SKM-1 treated with dmso at 0.1 percent for 144 hours (cell line): ENCODE results near the gene SCFD1.
"Not testable (repeated sequence)": the region's sequence is repeated elsewhere in the genome, so short reads cannot be mapped to it uniquely, and the experiment has no call there.

Experiments used
- DNase-seq: peaks from one replicate; lab custom pipeline; 2025; ENCODE audit not compliant: unreplicated experiment; lab: John Stamatoyannopoulos, UW

SCFD1 gene

DNA sequence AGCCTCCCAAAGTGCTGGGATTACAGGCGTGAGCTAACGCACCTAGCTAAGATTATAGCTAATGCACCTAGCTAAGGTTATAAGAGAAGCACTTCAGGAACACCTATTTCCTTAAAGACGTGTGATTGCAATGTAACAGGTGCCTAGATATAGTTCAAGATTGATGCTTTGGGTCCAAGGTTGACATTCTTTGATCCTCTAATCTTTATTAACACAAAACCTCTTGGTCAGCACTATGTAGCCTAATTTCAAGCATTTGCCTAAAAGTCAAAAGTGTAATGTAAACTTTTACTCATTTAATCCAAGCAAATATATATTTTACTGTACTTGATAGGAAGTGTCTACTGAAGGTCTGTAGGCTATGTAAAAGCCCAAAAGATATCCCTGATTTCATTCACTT, 36.5 kb downstream of the SCFD1 start:
- no peak for DNase-seq

DNA sequence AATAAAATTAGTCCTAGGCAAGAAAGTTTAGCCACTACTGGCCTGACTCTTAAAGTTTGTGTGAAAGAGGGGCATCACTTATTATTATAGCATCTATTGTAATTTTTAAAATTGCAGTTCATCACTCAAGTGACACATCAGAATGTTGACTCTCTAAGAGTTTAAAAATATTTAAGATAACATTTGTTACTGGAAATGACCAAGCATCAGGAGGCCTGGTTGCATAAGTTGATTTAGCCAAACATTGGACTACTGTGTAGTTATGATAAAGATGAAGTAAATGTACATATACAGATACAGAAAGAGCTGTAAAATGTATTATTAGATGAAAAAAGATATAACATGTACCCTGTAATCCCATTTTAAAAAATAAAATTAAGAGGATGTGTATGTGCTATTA, 47.5 kb downstream of the SCFD1 start:
- no peak for DNase-seq

DNA sequence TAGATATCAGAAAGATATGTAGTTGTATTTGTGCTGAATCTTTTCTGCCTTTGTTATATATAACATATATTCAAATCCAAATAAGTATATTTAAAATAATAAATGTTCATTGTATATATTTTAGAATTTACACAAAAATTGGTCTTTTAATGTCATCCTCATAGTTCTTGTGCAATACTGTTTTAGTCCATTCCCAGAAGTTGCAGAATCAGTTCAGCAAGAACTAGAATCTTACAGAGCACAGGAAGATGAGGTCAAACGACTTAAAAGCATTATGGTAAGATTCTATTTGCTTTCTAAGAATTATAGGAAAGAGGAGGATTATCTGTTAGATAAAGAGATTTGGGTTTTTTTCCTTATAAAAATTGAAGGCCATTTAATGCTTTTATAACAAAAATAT, 51.0 kb downstream of the SCFD1 start:
- no peak for DNase-seq

DNA sequence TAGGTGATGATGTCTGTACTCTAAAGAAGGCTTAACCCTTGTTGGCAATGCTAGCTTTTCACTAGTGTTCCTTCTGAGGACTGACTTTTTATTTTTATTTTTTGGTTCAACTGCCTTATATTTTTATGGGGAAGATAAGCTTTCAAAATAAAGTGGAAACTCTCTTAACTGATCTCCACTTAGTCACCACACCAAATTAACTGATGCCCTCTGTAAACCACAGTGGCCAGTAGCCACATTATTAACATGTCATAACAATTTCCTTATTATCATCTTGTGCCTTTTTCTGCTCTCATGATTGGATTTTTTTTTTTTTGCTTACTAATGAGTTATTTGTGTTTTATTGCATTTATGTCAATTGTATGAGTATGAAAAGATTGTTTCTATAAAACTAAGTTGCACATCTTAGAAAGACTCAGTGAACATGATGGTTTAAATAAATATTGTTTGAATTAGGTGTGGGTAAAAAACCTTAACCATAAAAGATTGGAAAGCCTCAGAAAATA, 56.9 kb downstream of the SCFD1 start:
- no peak for DNase-seq

DNA sequence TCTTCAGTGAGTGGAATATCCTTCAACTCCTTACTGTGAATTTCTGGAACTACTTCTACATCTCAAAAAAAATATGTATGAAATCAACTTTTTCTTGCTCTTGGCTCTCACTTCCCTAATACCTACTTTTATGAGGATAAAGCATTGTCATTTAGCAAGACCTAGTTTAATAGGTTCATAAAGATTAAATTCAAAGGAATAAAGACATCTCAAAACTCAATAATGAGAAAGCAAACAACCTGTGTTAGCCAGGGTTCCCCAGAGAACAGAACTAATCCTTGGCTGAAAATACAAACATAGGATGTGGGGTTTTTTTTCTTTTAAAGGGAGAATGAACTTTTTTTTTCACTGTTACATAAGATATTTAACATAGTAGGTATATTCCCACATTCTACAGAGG, 57.9 kb downstream of the SCFD1 start:
- no peak for DNase-seq

DNA sequence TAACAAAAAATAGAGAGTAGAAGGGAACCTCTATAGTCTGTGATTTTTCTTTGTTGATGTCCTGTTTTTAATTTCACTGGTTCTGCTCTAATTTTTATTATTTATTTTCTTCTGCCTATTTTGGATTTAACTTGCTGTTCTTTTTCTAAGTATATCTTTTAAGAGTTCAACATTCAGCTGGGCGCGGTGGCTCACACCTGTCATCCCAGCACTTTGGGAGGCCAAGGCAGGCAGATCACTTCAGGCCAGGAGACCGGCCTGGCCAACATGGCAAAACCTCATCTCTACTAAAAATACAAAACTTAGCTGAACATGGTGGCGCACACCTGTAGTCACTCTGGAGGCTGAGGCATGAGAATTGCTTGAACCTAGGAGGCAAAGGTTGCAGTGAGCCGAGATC, 58.7 kb downstream of the SCFD1 start:
- not testable (repeated sequence) for DNase-seq

DNA sequence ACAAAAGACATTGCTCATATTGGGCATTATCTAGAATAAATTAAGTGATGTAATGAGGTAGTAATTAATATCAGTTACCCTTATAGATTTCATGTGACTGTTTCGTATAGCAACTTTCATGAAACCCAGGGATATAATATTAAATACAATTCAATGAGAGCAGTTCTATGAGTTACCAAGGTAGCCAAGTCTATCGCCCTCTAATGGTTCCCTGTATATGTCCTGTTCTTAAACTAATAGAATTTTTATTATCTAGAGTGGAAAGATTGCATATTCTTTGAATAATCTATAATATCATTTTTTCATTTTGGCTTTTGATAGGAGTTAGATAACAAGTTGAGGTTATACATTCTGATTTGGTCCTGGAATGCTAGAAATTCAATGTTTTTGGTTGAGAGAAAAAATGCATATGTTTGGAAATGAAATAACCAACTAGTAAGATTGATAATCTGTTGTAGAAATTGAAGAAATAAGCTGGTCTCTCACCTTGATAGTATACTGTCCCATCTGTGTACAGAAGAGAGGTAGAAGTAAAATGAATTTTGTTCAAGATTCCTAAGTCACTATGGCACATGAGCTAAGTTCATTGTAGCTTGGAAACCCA, 59.7 kb downstream of the SCFD1 start:
- DNase-seq = no peak

DNA sequence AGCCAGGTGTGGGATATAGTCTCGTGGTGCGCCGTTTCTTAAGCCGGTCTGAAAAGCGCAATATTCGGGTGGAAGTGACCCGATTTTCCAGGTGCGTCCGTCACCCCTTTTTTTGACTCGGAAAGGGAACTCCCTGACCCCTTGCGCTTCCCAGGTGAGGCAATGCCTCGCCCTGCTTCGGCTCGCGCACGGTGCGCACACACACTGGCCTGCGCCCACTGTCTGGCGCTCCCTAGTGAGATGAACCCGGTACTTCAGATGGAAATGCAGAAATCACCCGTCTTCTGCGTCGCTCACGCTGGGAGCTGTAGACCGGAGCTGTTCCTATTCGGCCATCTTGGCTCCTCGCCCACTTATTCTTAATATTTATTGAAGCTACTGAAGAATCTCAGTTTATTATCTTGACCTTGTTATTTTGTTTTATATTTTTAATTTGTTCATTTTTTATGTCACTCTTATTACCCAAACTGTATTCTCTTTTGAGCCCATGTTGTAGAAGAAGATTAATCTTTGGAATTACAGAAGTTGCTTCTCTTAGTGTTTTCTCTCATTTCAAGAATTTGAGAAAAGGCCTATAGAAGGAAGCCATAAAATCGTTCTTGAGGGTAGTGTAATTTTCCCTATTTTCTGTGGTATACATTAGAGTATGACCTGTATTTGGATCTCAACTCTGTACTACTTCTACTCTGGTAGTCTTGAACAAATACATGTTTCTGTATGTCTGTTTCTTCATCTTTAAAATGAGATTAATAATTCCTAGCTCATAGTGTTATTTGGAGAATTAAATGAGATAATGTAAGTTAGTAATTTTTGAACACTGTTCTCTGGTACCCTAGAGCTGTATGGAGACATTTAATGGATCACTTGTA, 68.6 kb downstream of the SCFD1 start:
- DNase-seq = not testable (repeated sequence)

DNA sequence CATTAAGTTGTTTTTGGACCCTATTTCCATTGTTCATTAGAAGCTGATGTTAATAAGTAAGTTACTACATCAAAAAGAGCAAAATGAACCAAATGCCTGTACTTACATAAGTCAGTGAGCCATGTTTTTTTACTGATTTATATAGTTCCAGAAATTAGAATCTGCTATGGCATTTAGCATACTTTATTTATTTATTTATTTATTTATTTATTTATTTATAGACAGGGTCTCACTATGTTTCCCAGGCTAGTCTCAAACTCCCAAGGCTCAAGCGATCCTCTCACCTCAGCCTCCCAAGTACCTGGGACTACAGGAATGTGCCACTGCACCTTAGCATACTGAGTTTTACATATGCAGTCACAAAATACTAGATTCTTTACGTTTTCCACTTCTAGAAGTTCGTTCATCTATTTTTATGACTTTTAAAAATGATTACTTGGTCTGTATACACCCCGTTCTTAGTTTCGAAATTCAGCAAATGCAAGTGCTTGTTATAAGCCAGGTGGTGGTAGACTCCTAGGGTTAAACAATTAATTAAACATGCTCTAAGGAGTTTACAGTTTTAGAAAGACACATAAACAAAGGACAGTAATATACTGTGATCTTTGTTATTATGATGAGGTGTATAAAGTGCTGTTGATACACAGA, 69.8 kb downstream of the SCFD1 start:
- no peak for DNase-seq

DNA sequence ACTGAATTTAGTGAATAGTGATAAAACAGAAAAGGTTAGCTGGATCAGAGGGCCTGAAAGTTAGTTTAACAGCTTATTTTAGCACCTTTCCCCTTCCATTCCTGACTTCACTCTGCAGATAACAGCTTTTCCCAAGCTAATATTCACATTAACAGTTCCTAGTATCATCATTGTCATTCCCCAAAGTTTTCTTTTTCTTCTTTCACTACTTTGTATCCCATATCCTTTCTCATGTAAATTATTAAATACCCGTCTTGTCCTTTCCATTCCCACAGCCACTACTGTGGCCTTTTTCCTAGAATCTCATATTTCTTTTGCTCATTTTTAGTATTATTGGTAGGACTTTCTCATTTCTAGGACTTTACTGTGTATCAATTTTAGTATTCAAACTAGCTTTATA, 70.5 kb downstream of the SCFD1 start:
- no peak for DNase-seq

DNA sequence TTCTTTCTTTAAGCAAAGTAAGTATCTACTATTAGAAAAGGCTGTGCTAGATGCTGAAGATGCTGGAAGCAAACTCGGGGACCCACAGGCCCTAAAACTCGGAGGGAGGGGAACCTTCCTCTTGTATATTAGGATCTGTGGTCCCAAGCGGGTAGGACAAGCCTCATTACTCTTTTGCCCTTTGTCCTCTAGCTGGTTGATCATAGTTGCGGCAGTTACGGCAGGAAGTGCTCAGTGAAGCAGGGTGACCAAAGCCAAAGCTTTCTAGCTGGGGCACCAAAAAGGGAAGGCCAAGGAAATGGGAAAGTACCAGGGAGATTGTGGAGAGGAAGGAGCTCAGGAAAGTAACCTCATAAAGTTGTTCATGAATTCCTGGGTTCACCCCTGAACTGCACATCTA, 76.3 kb downstream of the SCFD1 start:
- no peak for DNase-seq

DNA sequence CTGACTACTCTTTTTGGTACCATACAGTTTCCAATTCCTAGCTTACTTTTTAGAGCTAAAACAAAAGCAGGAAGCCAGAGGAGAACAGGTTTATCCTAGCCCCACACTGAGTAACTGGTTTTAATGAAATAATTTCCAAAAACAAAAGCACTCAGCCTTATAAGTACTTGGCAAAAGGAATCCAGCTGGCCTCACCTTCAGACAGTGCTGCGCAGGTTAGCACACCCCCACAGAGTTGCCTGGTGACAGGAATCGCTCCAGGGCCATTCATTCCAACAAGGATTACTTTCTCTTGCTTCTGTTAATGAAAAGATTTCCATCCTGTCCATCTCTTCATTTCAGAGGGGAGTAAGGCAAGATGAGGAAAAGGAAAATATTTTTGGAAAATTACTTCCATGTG, 84.6 kb downstream of the SCFD1 start:
- no peak for DNase-seq

DNA sequence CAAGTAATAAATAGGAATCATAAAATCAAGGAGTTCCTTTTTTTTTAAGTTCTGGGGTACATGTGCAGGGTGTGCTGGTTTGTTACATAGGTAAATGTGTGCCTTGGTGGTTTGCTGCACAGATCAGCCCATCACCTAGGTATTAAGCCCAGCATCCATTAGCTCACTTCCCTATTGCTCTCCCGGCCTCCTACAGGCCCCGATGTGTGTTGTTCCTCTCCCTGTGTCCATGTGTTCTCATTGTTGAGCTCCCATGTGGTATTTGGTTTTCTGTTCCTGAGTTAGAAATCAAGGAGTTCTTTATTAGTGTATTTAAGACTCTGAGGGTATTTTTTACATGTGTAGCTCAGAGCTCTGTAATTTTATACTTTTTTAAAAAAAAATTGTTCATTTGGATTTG, 86.0 kb downstream of the SCFD1 start:
- DNase-seq = no peak

DNA sequence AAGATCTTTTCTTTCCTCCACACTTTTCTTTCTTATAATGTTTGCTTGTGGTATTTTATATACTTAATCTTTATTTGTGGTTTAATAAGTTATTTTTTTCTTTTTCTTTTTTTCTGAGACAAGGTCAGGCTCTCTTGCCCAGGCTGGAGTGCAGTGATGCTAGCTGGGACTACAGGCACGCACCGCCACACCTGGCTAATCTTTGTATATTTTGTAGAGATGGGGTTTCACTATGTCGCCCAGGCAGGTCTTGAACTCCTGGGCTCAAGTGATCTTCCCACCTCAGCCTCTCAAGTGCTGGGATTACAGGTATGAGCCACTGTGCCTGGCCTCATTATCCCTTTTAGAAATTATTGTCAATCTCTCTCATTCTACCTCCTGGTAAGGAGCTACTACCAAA, 87.1 kb downstream of the SCFD1 start:
- no peak for DNase-seq

DNA sequence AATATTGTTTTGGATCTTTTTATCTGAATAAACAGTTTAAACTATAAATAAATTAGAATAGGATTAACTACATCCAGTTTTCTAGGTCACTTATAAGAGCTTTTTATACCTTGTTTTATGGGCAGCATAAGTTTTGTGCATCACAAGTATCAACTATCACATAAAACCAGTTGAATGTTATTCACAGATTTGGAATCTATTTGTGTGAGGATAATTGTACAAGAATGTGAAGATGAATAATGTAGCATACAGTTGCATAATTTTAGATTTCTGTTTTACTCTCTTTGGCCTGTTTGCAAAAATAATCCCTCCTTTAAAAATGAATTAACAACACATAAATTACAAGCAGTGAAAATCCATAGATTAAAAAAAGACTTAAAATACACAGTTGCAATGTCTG, 88.8 kb downstream of the SCFD1 start:
- no peak for DNase-seq

DNA sequence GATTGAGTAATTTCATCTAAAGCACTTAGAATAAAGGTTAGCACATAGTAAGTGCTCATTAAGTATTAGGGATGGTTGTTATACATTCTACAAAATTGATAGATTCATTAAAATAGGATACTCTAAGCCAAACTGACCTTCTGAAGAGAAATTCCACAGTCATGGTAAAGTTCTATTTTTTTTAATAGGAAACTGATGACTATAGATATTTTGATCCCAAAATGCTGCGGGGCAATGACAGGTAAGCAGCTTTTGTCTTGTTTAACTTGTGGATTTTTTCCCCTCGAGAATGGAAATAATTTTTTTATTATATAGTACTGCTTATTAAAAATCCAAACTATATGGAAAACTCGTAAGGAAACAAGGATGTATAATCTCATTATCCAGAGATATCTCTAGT, 97.0 kb downstream of the SCFD1 start:
- DNase-seq = no peak

DNA sequence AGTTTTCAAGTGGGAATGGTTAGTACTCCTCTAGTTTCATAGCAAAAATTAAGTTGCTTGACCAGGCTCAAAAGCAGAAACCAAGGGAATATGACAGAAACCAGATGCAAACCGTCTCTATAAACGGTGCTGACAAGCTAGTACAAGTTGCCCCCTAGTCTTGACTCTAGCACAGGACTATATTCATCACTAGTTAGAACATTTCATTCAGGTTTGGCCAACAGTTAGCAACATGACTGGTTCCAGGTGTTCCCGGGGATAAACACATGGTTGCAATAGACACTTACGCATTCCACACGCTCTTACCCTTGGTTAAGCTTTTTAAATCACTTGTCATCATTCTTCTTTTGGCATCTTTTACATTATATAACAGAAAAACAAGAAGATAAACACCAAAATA, 103.6 kb downstream of the SCFD1 start:
- DNase-seq = no peak

DNA sequence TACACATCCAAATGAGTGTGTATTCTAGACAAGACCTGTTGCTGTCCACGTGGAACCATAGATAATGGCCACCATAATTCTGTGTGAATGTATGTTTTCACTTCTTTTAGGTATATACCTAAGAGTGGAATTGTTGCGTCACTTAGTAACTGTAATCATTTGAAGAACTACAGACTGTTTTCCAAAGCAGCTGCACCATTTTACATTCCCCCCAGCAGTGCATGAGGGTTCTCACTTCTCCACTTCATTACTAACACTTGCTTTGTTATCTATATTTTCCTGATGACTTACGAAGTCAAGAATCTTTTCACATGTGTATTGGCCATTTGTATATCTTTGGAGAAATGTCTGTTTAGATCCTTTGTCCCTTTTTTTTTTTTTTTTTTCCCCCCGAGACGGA, 106.4 kb downstream of the SCFD1 start:
- no peak for DNase-seq

DNA sequence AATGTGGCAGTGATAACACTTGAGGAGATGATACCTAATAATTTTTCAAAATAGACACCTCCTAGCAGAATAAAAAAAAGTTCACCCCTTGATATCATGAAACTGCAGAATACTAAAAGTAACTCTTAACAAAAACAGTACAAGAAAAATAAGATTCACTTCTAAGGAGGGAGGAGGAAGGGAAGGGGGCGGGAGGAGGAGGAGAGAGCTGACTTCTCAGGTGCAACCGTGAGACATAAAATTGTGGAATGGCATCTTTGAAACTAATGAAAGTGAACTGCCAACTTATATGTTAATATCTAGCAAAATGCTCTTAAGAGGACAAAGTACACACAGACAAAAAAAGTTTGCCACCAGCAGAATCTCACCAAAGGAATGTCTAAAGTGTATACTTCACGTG, 115.8 kb downstream of the SCFD1 start:
- DNase-seq = no peak

DNA sequence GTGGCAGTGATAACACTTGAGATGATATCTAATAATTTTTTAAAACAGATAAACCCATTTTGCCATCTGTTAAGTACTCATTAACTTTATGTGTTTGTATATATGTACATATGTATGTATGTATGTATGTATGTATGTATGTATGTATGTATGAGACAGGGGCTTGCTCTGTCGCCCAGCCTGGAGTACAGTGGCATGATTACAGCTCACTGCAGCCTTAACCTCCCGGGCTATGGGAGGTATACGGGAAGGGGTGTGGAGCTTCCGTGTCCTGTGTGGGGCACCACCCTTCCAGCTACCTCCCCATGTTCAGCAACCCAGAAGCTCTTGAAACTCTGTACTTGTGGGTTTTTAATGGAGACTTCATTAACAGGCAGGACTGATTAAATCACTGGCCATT, 116.9 kb downstream of the SCFD1 start:
- DNase-seq = no peak

DNA sequence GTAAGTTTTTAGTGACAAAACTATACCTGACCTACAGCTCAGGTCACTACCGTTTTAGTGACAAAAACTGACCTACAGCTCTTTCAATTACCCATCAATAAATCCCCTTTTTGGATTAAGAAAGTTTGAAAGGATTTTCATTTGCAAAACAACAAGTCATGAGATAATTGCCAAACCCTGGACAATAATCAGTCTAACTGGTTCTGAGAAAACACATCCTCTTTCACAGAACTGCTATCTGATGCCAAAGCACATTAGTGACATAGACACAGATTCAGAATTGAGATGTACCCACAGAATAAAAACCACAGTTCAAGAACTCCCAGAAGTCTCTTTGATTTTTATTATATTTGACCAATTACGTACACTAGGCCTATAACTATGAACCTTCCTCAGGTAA, 126.2 kb downstream of the SCFD1 start:
- no peak for DNase-seq
